ENCODE data around the gene MAOB. TPM values are rescaled to one million over a fixed set of nuclear protein-coding genes. Genes with fewer than 3 reads are reported as not detected.
A peak's percentile ranks its signal among the peaks of the same experiment; 100 is the strongest.

MAOB gene
- total and polyA plus RNA-seq, 8 donors, result 1.2 to 16.0 (median 10.2) TPM

DNA sequence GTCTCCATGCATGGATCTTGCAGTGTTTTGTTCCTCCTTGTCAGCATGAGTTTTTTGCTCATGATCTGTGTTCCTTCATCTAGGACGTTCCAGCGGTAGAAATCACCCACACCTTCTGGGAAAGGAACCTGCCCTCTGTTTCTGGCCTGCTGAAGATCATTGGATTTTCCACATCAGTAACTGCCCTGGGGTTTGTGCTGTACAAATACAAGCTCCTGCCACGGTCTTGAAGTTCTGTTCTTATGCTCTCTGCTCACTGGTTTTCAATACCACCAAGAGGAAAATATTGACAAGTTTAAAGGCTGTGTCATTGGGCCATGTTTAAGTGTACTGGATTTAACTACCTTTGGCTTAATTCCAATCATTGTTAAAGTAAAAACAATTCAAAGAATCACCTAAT, 138.0 kb downstream of the MAOB start:
- H3K9me3 ChIP-seq, result no peaks in the 10 kb centered on the region
- peaks cover 0 to 31% (median 2%) of the 10 kb centered on the region in 4 donors for H3K4me1 ChIP-seq
- TF ChIP-seq EP300 (IDR thresholded peaks at IDR 0.05) (no peak), POLR2AphosphoS5 (IDR thresholded peaks at IDR 0.05) (no peak), POLR2A (IDR thresholded peaks at IDR 0.05) (no peak)
- TF ChIP-seq, protein P1, sequence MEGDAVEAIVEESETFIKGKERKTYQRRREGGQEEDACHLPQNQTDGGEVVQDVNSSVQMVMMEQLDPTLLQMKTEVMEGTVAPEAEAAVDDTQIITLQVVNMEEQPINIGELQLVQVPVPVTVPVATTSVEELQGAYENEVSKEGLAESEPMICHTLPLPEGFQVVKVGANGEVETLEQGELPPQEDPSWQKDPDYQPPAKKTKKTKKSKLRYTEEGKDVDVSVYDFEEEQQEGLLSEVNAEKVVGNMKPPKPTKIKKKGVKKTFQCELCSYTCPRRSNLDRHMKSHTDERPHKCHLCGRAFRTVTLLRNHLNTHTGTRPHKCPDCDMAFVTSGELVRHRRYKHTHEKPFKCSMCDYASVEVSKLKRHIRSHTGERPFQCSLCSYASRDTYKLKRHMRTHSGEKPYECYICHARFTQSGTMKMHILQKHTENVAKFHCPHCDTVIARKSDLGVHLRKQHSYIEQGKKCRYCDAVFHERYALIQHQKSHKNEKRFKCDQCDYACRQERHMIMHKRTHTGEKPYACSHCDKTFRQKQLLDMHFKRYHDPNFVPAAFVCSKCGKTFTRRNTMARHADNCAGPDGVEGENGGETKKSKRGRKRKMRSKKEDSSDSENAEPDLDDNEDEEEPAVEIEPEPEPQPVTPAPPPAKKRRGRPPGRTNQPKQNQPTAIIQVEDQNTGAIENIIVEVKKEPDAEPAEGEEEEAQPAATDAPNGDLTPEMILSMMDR (IDR thresholded peaks at IDR 0.05), result no peak
- H3K27ac ChIP-seq, result no peak overlapping the region
- 51 to 81% (median 68%) methylated on average over 3 of the region's 3 CpGs for WGBS, 5 donors
- H3K27me3 ChIP-seq, result no peaks in the 10 kb centered on the region
- intact Hi-C loops (cut with DNase I; ENCODE audit: low total_unique reads), result no loop called here
- peaks cover 4 to 35% (median 27%) of the 10 kb centered on the region in 4 donors for H3K36me3 ChIP-seq
- no peak for DNase-seq
- no peak overlapping the region for H3K4me3 ChIP-seq

GRCh38 chrX:43743100-43743822, 139.0 kb downstream of the MAOB start:
- Histone ChIP-seq H3K36me3 (peaks cover 4 to 35% (median 31%) of the 10 kb centered on the region in 4 donors), H3K27me3 (no peaks in the 10 kb centered on the region), H3K4me3 (no peak overlapping the region), H3K4me1 (peaks cover 0 to 27% (median 2%) of the 10 kb centered on the region in 4 donors), H3K9me3 (no peaks in the 10 kb centered on the region), H3K27ac (no peak overlapping the region)
- intact Hi-C loops (cut with DNase I; ENCODE audit: low total_unique reads), result no loop called here
- no peak for TF ChIP-seq EP300 (IDR thresholded peaks at IDR 0.05)
- TF ChIP-seq POLR2A (IDR thresholded peaks at IDR 0.05), result no peak
- TF ChIP-seq, protein P1 (IDR thresholded peaks at IDR 0.05), result no peak
- no peak for TF ChIP-seq POLR2AphosphoS5 (IDR thresholded peaks at IDR 0.05)
- no peak for DNase-seq
- 49 to 67% (median 58%) methylated on average over 5 of the region's 5 CpGs for WGBS, 5 donors

DNA sequence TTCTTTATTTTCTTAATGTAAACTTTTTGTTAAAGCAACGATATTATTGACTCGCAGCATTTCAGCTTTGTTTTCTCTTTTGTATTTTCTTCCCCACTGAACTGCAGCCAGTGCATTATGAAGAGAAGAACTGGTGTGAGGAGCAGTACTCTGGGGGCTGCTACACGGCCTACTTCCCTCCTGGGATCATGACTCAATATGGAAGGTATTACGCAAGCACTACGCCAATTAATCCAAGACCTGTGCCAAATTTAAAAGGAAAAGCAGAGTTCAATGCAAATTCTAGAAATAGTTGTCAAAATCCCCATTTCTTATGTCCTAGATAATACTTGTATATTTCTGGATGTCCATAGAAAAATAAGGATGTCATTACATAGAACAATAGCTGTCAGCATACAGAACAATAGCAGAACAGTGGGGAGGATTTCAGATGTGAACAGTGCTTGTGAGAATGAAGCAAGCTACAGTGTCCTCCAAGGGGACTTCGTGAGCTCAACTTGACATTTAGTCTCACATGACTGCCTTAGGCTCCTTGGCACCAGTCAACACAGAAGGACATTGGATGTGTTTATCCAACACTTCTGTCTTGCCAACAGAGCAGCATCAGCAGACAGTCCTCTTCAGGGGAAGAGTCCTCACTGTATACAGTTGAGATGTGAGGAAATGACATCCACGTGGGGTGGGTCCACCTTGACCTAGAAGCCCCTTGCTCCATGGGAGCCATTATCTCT, 140.2 kb downstream of the MAOB start:
- no peaks in the 10 kb centered on the region for H3K27me3 ChIP-seq
- WGBS, 5 donors, result 54 to 71% (median 64%) methylated on average over 7 of the region's 7 CpGs
- no peak for TF ChIP-seq POLR2A (IDR thresholded peaks at IDR 0.05)
- TF ChIP-seq, protein P1 (IDR thresholded peaks at IDR 0.05), result no peak
- TF ChIP-seq EP300 (IDR thresholded peaks at IDR 0.05), result no peak
- no peak for TF ChIP-seq POLR2AphosphoS5 (IDR thresholded peaks at IDR 0.05)
- H3K9me3 ChIP-seq, result no peaks in the 10 kb centered on the region
- intact Hi-C loops (cut with DNase I; ENCODE audit: low total_unique reads), result no loop called here
- DNase-seq, result peak in 1 of 2 donors; percentile 13
- H3K36me3 ChIP-seq, result peaks cover 4 to 45% (median 34%) of the 10 kb centered on the region in 4 donors
- H3K4me3 ChIP-seq, result no peak overlapping the region
- H3K4me1 ChIP-seq, result peaks cover 0 to 27% (median 2%) of the 10 kb centered on the region in 4 donors
- peak overlapping the region in 2 of 5 donors; percentile 15 to 22 for H3K27ac ChIP-seq

GRCh38 chrX:43735957-43736356, 146.3 kb downstream of the MAOB start:
- Histone ChIP-seq H3K36me3 (peaks cover 0 to 57% (median 50%) of the 10 kb centered on the region in 4 donors), H3K27ac (no peak overlapping the region), H3K27me3 (no peaks in the 10 kb centered on the region), H3K4me3 (no peak overlapping the region), H3K4me1 (no peaks in the 10 kb centered on the region), H3K9me3 (no peaks in the 10 kb centered on the region)
- intact Hi-C loops (cut with DNase I; ENCODE audit: low total_unique reads), result no loop called here
- TF ChIP-seq EP300 (IDR thresholded peaks at IDR 0.05) (no peak), POLR2A (IDR thresholded peaks at IDR 0.05) (no peak), POLR2AphosphoS5 (IDR thresholded peaks at IDR 0.05) (no peak)
- TF ChIP-seq, protein P1 (IDR thresholded peaks at IDR 0.05), result no peak
- no peak for DNase-seq
- WGBS, 5 donors, result 41 to 70% (median 56%) methylated on average over 3 of the region's 3 CpGs

Measured in stomach (tissue), 9 donors.